MCF 10A (cell line): ENCODE results near the gene SUSD1. TPM values are rescaled to one million over a fixed set of nuclear protein-coding genes. Genes with fewer than 3 reads are reported as not detected.

Experiments
- BruUV-seq: library from RNA; stranded (reverse); fragments of 400-500 nt; replicated peaks from 2 replicates; lab custom pipeline; 2021; lab: Mats Ljungman, UMichigan
- CTCF ChIA-PET: fragments of 300-600 bp; sonication (Branson Sonifier 250); formaldehyde crosslinking; extraction: SDS; loops from one replicate; lab custom pipeline; 2021; ENCODE audit warnings: antibody characterized with exemption, inconsistent platforms; lab: Yijun Ruan, JAX
- POLR2A ChIA-PET: fragments of 300-600, 350-650 bp; sonication (Branson Sonifier 250); formaldehyde crosslinking; extraction: SDS; loops from one replicate; lab custom pipeline; 2020; ENCODE audit warnings: antibody characterized with exemption, inconsistent platforms; lab: Yijun Ruan, JAX
- DNase-seq: peaks from one replicate; pipeline ENCODE4 v3.0.0-alpha.2; 2018; ENCODE audit not compliant: unreplicated experiment
- H3K27ac Mint-ChIP-seq: one replicate; pipeline ENCODE4 v1.8.0; 2022; ENCODE audit warnings: mild to moderate bottlenecking, low read depth, mixed read lengths; ENCODE audit not compliant: unreplicated experiment
- H3K27me3 Mint-ChIP-seq: one replicate; pipeline ENCODE4 v1.8.0; 2022; ENCODE audit warnings: mixed read lengths; ENCODE audit not compliant: insufficient read depth, unreplicated experiment
- H3K36me3 Mint-ChIP-seq: one replicate; pipeline ENCODE4 v1.8.0; 2022; ENCODE audit warnings: mild to moderate bottlenecking, moderate library complexity, mixed read lengths; ENCODE audit not compliant: insufficient read depth, unreplicated experiment
- H3K4me1 Mint-ChIP-seq: one replicate; pipeline ENCODE4 v1.8.0; 2022; ENCODE audit warnings: mixed read lengths; ENCODE audit not compliant: insufficient read depth, unreplicated experiment
- H3K4me3 Mint-ChIP-seq: one replicate; pipeline ENCODE4 v1.8.0; 2022; ENCODE audit warnings: mild to moderate bottlenecking, moderate library complexity, mixed read lengths; ENCODE audit not compliant: unreplicated experiment
- H3K9me3 Mint-ChIP-seq: one replicate; pipeline ENCODE4 v1.8.0; 2022; ENCODE audit warnings: mixed read lengths; ENCODE audit not compliant: unreplicated experiment
- intact Hi-C: fragments of 100-400 bp; cut with micrococcal nuclease; formaldehyde crosslinking; loops from 2 replicates; pipeline ENCODE4 v1.14.1; 2022
- total RNA-seq: library from RNA; stranded (reverse); gene quantifications from 2 replicates; pipeline ENCODE4 v1.2.3, GENCODE V29; 2022
- TF ChIP-seq, protein P1 (sequence below): fragments of 200-600 bp; IDR thresholded peaks from one replicate; pipeline ENCODE4 v1.8.0; 2022; ENCODE audit warnings: antibody characterized with exemption, mild to moderate bottlenecking; ENCODE audit not compliant: unreplicated experiment

Gene SUSD1
- total RNA-seq, 1 experiment from 2014 or later = 2.0 TPM

DNA sequence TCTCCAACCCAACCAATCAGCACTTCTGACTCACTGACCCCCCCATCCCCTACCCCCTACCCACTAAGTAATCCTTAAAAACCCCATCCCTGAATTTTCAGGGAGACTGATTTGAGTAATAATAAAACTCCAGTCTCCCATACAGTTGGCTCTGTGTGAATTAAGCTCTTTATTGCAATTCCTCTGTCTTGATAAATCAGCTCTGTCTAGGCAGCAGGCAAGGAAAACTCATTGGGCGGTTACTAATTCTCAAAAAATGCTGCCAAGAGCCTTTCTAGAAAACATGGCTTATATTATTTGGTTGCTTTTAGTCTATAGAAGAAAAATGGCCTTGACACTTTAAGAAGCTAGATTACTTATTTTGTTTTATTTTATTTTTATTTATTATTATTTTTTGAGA lies 131.7 kb downstream of the SUSD1 start:
- no peak for DNase-seq
- Mint-ChIP-seq H3K9me3 (peaks cover 9% of the 10 kb centered on the region), H3K4me3 (no peak overlapping the region), H3K27me3 (no peaks in the 10 kb centered on the region), H3K27ac (no peak overlapping the region), H3K4me1 (peaks cover 51% of the 10 kb centered on the region), H3K36me3 (peaks cover 6% of the 10 kb centered on the region)
- TF ChIP-seq, protein P1, sequence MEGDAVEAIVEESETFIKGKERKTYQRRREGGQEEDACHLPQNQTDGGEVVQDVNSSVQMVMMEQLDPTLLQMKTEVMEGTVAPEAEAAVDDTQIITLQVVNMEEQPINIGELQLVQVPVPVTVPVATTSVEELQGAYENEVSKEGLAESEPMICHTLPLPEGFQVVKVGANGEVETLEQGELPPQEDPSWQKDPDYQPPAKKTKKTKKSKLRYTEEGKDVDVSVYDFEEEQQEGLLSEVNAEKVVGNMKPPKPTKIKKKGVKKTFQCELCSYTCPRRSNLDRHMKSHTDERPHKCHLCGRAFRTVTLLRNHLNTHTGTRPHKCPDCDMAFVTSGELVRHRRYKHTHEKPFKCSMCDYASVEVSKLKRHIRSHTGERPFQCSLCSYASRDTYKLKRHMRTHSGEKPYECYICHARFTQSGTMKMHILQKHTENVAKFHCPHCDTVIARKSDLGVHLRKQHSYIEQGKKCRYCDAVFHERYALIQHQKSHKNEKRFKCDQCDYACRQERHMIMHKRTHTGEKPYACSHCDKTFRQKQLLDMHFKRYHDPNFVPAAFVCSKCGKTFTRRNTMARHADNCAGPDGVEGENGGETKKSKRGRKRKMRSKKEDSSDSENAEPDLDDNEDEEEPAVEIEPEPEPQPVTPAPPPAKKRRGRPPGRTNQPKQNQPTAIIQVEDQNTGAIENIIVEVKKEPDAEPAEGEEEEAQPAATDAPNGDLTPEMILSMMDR = no peak
- ChIA-PET CTCF (no interaction called here), POLR2A (no interaction called here)
- intact Hi-C loops = loop anchor here (10.0 kb wide), 1 partner anchor 149 kb away; the partner anchor contains the start of gene UGCG
- no TSS peak for BruUV-seq

DNA sequence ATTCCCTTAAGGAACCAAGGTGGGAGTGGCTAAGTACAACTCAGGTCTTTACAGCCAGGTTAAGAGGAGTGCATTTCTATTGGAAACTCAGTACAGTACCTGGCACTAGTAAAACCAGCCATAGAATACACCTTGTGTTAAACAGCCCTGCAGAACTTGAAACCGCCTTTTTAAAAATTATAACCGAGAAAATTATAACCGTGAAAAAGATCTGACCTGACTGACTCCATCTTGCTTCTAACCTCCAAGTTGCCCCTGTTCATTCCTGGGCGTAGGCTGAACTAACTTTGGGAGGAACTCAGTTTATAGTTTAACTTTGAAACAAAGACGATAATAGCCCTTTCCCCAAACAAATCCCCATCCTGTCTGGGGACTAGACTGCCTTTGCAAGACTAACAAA lies 132.3 kb downstream of the SUSD1 start:
- ChIA-PET POLR2A (no interaction called here), CTCF (no interaction called here)
- no TSS peak for BruUV-seq

DNA sequence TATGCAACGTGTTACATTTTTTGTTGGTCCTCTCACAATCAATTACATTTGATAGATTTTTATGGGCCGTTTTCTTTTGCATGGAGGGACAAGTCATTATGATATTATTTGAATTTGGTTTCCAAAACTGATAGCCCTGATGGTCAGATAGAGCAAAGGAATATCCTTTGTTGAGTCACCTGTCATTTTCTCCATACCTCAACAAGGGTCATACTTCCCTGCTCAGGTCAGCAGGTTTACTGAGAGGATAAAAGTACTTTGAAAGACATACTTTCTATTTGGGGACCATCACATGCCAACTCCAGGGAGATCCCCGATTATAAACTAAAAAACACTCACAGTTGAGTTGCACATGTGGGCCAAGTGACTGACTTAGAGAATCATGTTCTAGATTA lies 132.9 kb downstream of the SUSD1 start:
- Mint-ChIP-seq H3K9me3 (no peaks in the 10 kb centered on the region), H3K4me3 (peak overlapping the region; percentile 24), H3K36me3 (peaks cover 6% of the 10 kb centered on the region), H3K27ac (peak overlapping the region; percentile 85), H3K27me3 (no peaks in the 10 kb centered on the region), H3K4me1 (peaks cover 45% of the 10 kb centered on the region)
- DNase-seq = no peak
- intact Hi-C loops = loop anchor here (10.0 kb wide), 1 partner anchor 147 kb away; the partner anchor contains the start of gene UGCG
- TF ChIP-seq, protein P1 = no peak
- ChIA-PET POLR2A (interaction anchor here (0.6 to 1.9 kb wide), 7 partner anchors 12 to 144 kb away, joined by 3 to 9 read pairs (median 5); no protein-coding TSS in a partner anchor), CTCF (interaction anchor here (0.7 to 1.1 kb wide), 2 partner anchors 18 to 20 kb away, joined by 3 read pairs; no protein-coding TSS in a partner anchor)
- BruUV-seq = TSS peak; percentile 59

More for the DNA sequence above, 132.3 kb downstream of the SUSD1 start:
- no peak for DNase-seq
- Mint-ChIP-seq H3K4me3 (no peak overlapping the region), H3K9me3 (peaks cover 2% of the 10 kb centered on the region), H3K27ac (no peak overlapping the region), H3K4me1 (peaks cover 49% of the 10 kb centered on the region), H3K27me3 (no peaks in the 10 kb centered on the region), H3K36me3 (peaks cover 6% of the 10 kb centered on the region)
- TF ChIP-seq, protein P1 = no peak
- intact Hi-C loops = loop anchor here (10.0 kb wide), 1 partner anchor 148 kb away; the partner anchor contains the start of gene UGCG

DNA sequence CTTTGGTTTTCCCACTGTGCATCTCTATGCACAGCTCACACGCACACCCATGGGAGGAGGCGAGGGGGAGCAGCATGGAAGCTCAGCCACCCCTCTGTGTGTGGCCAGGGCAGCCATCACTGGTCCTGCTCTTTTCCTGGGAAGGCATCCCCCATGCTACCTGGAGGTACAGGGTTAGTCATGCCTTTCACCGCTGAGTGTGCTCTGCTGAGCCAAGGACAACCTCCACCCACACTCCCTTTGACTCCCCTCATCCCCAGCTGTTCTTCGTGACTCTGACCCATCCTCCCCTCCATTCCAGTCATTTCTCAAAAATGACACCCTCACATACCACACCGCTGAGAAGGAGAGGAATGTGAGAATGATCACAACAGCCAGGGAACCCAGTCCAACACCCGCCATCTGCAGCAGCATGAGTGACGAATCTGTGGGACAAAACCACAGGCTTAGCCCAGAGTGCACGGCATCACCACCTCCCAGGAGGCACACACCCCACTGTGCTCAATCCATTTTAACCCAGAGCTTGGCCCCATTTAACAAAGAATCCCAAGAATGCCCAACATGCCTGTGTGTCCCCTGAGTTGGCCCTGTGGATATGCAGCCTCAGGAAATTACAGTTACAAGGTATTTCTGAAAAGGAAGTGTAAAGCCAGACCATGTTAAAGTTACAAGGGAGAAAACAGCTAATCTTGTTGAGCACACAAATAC lies 133.4 kb downstream of the SUSD1 start:
- POLR2A ChIA-PET = interaction anchor here (0.6 to 1.9 kb wide), 8 partner anchors 12 to 144 kb away, joined by 3 to 9 read pairs (median 4); no protein-coding TSS in a partner anchor
- Mint-ChIP-seq H3K27ac (peak overlapping the region; percentile 85), H3K9me3 (no peaks in the 10 kb centered on the region), H3K4me1 (peaks cover 40% of the 10 kb centered on the region), H3K27me3 (no peaks in the 10 kb centered on the region), H3K4me3 (peak overlapping the region; percentile 24), H3K36me3 (peaks cover 6% of the 10 kb centered on the region)
- intact Hi-C loops = loop anchor here (2.0 to 10.0 kb wide), 3 partner anchors 29 to 147 kb away; partner anchors contain the start of gene UGCG
- CTCF ChIA-PET = interaction anchor here (0.5 to 1.1 kb wide), 3 partner anchors 18 to 81 kb away, joined by 3 read pairs; no protein-coding TSS in a partner anchor
- no TSS peak for BruUV-seq
- peak; percentile 95 for DNase-seq
- TF ChIP-seq, protein P1 = no peak
